ENCODE results near the gene RNPEP. TPM values are rescaled to one million over a fixed set of nuclear protein-coding genes. Genes with fewer than 3 reads are reported as not detected.

The RNPEP gene
- total and polyA plus RNA-seq, 8 donors: 23.3 to 900 (median 50.5) TPM

DNA sequence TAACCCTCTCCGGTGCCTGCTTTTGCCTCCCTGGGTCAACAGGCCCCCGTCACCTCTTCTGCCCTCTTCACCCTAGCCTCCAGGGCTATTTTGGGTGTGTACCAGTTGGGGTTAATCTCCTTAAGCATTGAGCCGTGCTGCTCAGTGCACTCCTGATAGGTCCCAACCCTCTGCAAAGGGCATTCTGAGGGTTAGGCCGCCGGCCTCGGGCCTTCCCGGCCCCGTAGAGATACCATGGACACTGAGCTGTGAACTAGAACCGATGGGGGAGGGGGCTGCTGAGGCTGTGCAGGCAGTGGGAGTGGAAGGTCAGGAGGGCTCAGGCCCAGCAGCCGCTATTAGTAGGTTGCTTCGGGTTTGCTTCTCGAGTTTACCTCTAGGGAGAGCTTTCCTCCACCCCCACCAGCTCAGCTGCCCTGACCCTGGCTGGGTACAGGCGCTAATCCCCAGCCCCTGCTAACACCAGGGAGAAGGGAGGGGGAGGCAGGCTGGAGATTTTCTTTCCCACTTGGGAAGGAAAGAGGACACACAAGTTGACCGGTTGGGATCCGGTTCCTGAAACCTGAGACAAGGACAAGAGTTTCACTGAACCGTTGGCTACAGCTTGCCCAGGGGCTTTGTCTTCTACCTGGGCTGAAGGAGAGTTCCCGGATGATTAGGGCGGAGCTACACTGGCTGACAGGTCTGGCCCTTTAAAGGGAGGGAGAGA lies 40.9 kb upstream of the RNPEP start:
- TF ChIP-seq POLR2A (IDR thresholded peaks at IDR 0.05): no peak
- TF ChIP-seq POLR2AphosphoS5 (IDR thresholded peaks at IDR 0.05): no peak
- no peak for TF ChIP-seq EP300 (IDR thresholded peaks at IDR 0.05)
- TF ChIP-seq, protein P1, sequence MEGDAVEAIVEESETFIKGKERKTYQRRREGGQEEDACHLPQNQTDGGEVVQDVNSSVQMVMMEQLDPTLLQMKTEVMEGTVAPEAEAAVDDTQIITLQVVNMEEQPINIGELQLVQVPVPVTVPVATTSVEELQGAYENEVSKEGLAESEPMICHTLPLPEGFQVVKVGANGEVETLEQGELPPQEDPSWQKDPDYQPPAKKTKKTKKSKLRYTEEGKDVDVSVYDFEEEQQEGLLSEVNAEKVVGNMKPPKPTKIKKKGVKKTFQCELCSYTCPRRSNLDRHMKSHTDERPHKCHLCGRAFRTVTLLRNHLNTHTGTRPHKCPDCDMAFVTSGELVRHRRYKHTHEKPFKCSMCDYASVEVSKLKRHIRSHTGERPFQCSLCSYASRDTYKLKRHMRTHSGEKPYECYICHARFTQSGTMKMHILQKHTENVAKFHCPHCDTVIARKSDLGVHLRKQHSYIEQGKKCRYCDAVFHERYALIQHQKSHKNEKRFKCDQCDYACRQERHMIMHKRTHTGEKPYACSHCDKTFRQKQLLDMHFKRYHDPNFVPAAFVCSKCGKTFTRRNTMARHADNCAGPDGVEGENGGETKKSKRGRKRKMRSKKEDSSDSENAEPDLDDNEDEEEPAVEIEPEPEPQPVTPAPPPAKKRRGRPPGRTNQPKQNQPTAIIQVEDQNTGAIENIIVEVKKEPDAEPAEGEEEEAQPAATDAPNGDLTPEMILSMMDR (IDR thresholded peaks at IDR 0.05): no peak
- H3K4me1 ChIP-seq: peaks cover 0 to 30% (median 14%) of the 10 kb centered on the region in 4 donors
- H3K36me3 ChIP-seq: peaks cover 0 to 14% (median 0%) of the 10 kb centered on the region in 4 donors
- H3K27ac ChIP-seq: peak overlapping the region in 4 of 5 donors; percentile 59 to 91 (median 78)
- DNase-seq: no peak
- H3K9me3 ChIP-seq: no peaks in the 10 kb centered on the region
- peaks cover 0 to 30% (median 24%) of the 10 kb centered on the region in 3 donors for H3K27me3 ChIP-seq
- H3K4me3 ChIP-seq: peak overlapping the region; percentile 50 to 62 (median 50)
- WGBS, 5 donors: 43 to 52% (median 49%) methylated on average over 18 of the region's 18 CpGs
- intact Hi-C loops (cut with DNase I; ENCODE audit: low total_unique reads): loop anchor here (10.0 kb wide), 1 partner anchor 47 kb away; no protein-coding TSS in a partner anchor

DNA sequence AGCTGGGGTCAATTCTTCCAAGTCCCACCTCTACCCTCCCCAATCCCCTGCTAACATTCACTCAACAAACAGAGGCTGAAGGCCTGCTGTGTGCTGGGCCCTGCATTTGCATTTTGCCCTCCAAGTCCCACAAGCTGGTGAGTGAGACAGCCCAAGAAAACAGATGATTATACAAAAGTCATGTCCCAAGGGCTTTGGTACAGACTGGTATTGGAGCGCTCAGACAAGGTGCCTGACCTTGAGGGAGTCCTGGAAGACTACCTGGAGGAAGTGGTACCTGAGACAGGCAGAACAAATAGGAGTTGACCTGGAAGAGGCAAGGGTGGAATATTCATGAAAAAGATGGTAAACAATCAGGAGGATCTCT lies 40.3 kb upstream of the RNPEP start:
- Histone ChIP-seq H3K27me3 (peaks cover 0 to 35% (median 28%) of the 10 kb centered on the region in 3 donors), H3K9me3 (no peaks in the 10 kb centered on the region), H3K36me3 (peaks cover 0 to 14% (median 0%) of the 10 kb centered on the region in 4 donors), H3K4me3 (peak overlapping the region; percentile 50 to 62 (median 50)), H3K4me1 (peaks cover 0 to 30% (median 16%) of the 10 kb centered on the region in 4 donors), H3K27ac (peak overlapping the region in 4 of 5 donors; percentile 59 to 91 (median 78))
- 61 to 92% (median 82%) methylated on average over 1 of the region's 1 CpG for WGBS, 5 donors
- no peak for DNase-seq
- TF ChIP-seq POLR2AphosphoS5 (IDR thresholded peaks at IDR 0.05): no peak
- TF ChIP-seq EP300 (IDR thresholded peaks at IDR 0.05): no peak
- TF ChIP-seq, protein P1 (IDR thresholded peaks at IDR 0.05): no peak
- TF ChIP-seq POLR2A (IDR thresholded peaks at IDR 0.05): no peak
- intact Hi-C loops (cut with DNase I; ENCODE audit: low total_unique reads): loop anchor here (10.0 kb wide), 1 partner anchor 47 kb away; no protein-coding TSS in a partner anchor

DNA sequence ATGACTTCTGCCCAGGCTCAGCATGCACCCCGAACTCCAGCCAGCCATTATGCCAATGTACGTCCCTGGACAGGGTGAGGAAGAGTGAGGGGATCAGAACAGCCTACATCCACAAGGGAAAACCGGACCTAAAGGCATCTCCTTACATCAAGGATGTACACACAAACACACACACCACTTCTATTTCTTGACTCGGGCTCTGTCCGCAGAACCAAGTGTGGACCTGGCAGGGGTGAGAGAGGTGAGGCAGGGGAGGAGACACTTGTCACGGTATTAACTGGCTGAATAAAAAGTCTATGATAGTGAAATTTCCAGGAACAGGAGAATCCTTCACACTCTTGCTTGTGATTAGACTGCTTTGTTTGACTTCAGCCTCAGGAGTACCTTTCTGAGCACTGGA lies 38.4 kb upstream of the RNPEP start:
- TF ChIP-seq POLR2AphosphoS5 (IDR thresholded peaks at IDR 0.05) (no peak), POLR2A (IDR thresholded peaks at IDR 0.05) (no peak), EP300 (IDR thresholded peaks at IDR 0.05) (no peak)
- TF ChIP-seq, protein P1 (IDR thresholded peaks at IDR 0.05): no peak
- peaks cover 0 to 42% (median 35%) of the 10 kb centered on the region in 3 donors for H3K27me3 ChIP-seq
- peaks cover 5 to 22% (median 13%) of the 10 kb centered on the region in 4 donors for H3K4me1 ChIP-seq
- peaks cover 0 to 14% (median 0%) of the 10 kb centered on the region in 4 donors for H3K36me3 ChIP-seq
- H3K9me3 ChIP-seq: no peaks in the 10 kb centered on the region
- peak overlapping the region; percentile 50 to 62 (median 50) for H3K4me3 ChIP-seq
- H3K27ac ChIP-seq: peak overlapping the region in 4 of 5 donors; percentile 76 to 91 (median 82)
- no peak for DNase-seq
- WGBS, 5 donors: 67 to 85% (median 75%) methylated on average over 6 of the region's 6 CpGs
- intact Hi-C loops (cut with DNase I; ENCODE audit: low total_unique reads): loop anchor here (10.0 kb wide), 1 partner anchor 49 kb away; no protein-coding TSS in a partner anchor

DNA sequence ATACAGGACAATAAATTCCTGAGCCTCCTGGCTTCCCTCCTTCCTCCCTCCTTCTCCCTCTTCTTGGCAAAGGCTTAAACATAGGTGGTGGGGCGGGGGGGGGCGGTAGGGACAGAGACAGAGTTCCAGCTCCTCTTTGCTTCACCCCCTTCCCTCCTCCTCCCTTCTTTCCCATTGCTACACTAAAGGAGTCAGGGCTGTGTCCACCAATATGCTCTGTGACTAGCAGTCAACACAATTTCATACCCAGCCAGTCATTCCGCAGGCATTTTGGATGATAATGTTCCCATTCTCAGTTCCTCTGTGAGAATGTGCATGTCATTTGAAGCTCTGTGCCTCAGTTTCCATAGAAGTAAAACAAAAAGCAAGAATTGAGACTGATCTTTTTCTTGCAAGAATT lies 37.8 kb upstream of the RNPEP start:
- no peak for DNase-seq

More for the DNA sequence above, 37.8 kb upstream of the RNPEP start:
- Histone ChIP-seq H3K4me1 (peaks cover 5 to 16% (median 9%) of the 10 kb centered on the region in 4 donors), H3K4me3 (peak overlapping the region; percentile 50 to 62 (median 50)), H3K9me3 (no peaks in the 10 kb centered on the region), H3K27ac (peak overlapping the region in 4 of 5 donors; percentile 76 to 91 (median 82)), H3K36me3 (peaks cover 0 to 14% (median 0%) of the 10 kb centered on the region in 4 donors), H3K27me3 (peaks cover 0 to 42% (median 35%) of the 10 kb centered on the region in 3 donors)
- TF ChIP-seq POLR2AphosphoS5 (IDR thresholded peaks at IDR 0.05) (peak in 1 of 3 donors; percentile 3), POLR2A (IDR thresholded peaks at IDR 0.05) (no peak)
- 38 to 53% (median 48%) methylated on average over 2 to 3 of the region's 3 CpGs for WGBS, 5 donors
- intact Hi-C loops (cut with DNase I; ENCODE audit: low total_unique reads): loop anchor here (10.0 kb wide), 1 partner anchor 50 kb away; no protein-coding TSS in a partner anchor
